ENCODE measurements around the gene HMX3.

DNA sequence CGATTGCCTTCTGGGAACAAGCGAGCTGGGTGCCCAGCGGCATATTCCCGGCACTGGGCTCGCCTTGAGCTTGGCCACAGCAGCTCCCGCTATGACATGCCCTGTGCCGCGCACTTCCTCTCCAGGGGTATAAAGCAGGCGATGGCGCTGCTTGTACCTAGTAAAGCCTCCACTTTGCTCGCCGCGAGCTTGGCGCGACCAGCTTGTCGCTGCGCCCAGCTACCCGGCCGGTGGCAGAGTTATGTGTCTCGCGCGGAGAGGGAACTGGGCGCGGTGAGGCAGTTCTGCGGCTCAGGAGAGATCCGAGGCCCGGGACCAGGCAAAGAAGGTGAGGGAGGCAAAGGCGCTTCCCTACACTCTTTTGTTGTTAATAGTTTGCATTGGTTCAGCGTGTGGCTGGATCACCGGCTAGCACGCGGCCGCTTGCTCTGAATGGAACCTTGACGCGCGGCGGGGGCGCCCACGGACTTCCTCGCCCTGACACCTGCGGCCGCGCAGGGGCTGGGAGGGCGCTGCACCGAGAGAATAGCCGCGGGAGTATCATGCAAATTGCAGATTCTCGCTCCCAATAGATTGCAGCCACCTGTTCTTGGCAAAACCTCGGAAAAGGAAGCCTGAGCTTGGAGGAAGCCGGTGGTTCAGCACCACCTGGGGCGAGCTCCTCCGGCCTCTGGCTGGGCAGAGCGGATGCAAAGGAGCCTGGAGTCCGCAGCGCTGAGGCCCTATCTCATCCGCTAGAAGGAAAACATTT is 15.4 kb downstream of the HMX3 start:
- TF ChIP-seq POLR2A (IDR thresholded peaks at IDR 0.05): no peak
- no peak for TF ChIP-seq CTCF (IDR thresholded peaks at IDR 0.05)
- no peak for TF ChIP-seq POLR2AphosphoS5 (IDR thresholded peaks at IDR 0.05)
